Hepatocyte (in vitro differentiated cells): ENCODE data around the gene EME1.

ENCODE experiments used
- EZH2 ChIP-seq: fragments of 200-600 bp; sonication (generic); IDR thresholded peaks from 2 replicates; pipeline ENCODE4 v1.6.1; 2016; ENCODE audit warnings: antibody characterized with exemption, mild to moderate bottlenecking, borderline replicate concordance
- EZH2phosphoT487 ChIP-seq: fragments of 200-600 bp; sonication (generic); IDR thresholded peaks from one replicate; pipeline ENCODE4 v1.6.1; 2018; ENCODE audit warnings: antibody characterized with exemption, mild to moderate bottlenecking, low read depth, moderate library complexity; ENCODE audit not compliant: unreplicated experiment, severe bottlenecking
- TF ChIP-seq, protein P1 (sequence below): fragments of 200-600 bp; sonication (generic); IDR thresholded peaks from 2 replicates; pipeline ENCODE4 v1.5.1; 2016; ENCODE audit warnings: antibody characterized with exemption, mild to moderate bottlenecking; ENCODE audit not compliant: poor library complexity

GRCh38 chr17:50392621-50393020 is 19.6 kb downstream of the EME1 start:
- TF ChIP-seq EZH2 = no peak
- TF ChIP-seq, protein P1, sequence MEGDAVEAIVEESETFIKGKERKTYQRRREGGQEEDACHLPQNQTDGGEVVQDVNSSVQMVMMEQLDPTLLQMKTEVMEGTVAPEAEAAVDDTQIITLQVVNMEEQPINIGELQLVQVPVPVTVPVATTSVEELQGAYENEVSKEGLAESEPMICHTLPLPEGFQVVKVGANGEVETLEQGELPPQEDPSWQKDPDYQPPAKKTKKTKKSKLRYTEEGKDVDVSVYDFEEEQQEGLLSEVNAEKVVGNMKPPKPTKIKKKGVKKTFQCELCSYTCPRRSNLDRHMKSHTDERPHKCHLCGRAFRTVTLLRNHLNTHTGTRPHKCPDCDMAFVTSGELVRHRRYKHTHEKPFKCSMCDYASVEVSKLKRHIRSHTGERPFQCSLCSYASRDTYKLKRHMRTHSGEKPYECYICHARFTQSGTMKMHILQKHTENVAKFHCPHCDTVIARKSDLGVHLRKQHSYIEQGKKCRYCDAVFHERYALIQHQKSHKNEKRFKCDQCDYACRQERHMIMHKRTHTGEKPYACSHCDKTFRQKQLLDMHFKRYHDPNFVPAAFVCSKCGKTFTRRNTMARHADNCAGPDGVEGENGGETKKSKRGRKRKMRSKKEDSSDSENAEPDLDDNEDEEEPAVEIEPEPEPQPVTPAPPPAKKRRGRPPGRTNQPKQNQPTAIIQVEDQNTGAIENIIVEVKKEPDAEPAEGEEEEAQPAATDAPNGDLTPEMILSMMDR = no peak
- TF ChIP-seq EZH2phosphoT487 = no peak
